HEK293 (cell line): ENCODE data around the gene PILRB.

Experiments used
- CTCF ChIA-PET: fragments of 350-600 bp; formaldehyde crosslinking; extraction: SDS; loops from one replicate; lab custom pipeline; 2021; ENCODE audit warnings: antibody characterized with exemption; lab: Yijun Ruan, JAX
- POLR2A ChIA-PET: fragments of 300-600 bp; formaldehyde crosslinking; extraction: SDS; loops from one replicate; lab custom pipeline; 2020; ENCODE audit warnings: antibody characterized with exemption, inconsistent platforms; lab: Yijun Ruan, JAX
- H3K27ac ChIP-seq: fragments of 200-500 bp; sonication (Bioruptor generic); 2 replicates; pipeline ENCODE4 v1.5.1; 2014; ENCODE audit warnings: low read depth, low read length, control low read depth, inconsistent platforms; ENCODE audit errors: extremely low read depth
- H3K36me3 ChIP-seq, 2 experiments: fragments of 200-500 bp in 1 of 2; sonication (Bioruptor generic) in 1 of 2; 1 replicate in 1 of 2; 2 replicates in 1 of 2; pipeline ENCODE4 v1.5.1; 2014 to 2017; ENCODE audit warnings: inconsistent platforms in 2 of 2, low read length in 2 of 2; ENCODE audit not compliant: control insufficient read depth in 2 of 2, insufficient read depth in 1 of 2
- H3K4me1 ChIP-seq: fragments of 200-500 bp; sonication (Bioruptor generic); 2 replicates; pipeline ENCODE4 v1.5.1; 2014; ENCODE audit warnings: mild to moderate bottlenecking, low read length, inconsistent platforms; ENCODE audit not compliant: control insufficient read depth, insufficient read depth
- H3K4me3 ChIP-seq: 2 replicates; pipeline ENCODE4 v1.5.1; 2011; ENCODE audit warnings: low read depth, mild to moderate bottlenecking, control low read depth, low read length, moderate library complexity
- H3K9me3 ChIP-seq: fragments of 200-500 bp; sonication (Bioruptor generic); 2 replicates; pipeline ENCODE4 v1.5.1; 2014; ENCODE audit warnings: low read depth, low read length, inconsistent platforms; ENCODE audit not compliant: control insufficient read depth, insufficient read depth
- BCL11B ChIP-seq: fragments of 450-650 bp; formaldehyde crosslinking; IDR thresholded peaks from 2 replicates; pipeline ENCODE4 v1.5.1; 2016; ENCODE audit warnings: low read depth, missing biosample characterization, missing genetic modification characterization
- GLIS2 ChIP-seq: fragments of 450-650 bp; formaldehyde crosslinking; IDR thresholded peaks from 2 replicates; pipeline ENCODE4 v1.5.1; 2016; ENCODE audit warnings: missing biosample characterization, missing genetic modification characterization
- HOXD13 ChIP-seq: sonication (generic); formaldehyde crosslinking; IDR thresholded peaks from 2 replicates; pipeline ENCODE4 v1.8.0; 2022; ENCODE audit warnings: missing genetic modification reagents, borderline replicate concordance
- KLF1 ChIP-seq: fragments of 450-650 bp; formaldehyde crosslinking; IDR thresholded peaks from 2 replicates; pipeline ENCODE4 v1.5.1; 2016; ENCODE audit warnings: missing biosample characterization, missing genetic modification characterization
- OVOL3 ChIP-seq: fragments of 450-650 bp; formaldehyde crosslinking; IDR thresholded peaks from 2 replicates; pipeline ENCODE4 v1.5.1; 2016; ENCODE audit warnings: missing biosample characterization, missing genetic modification characterization
- PRDM1 ChIP-seq: fragments of 450-650 bp; formaldehyde crosslinking; IDR thresholded peaks from 2 replicates; pipeline ENCODE4; 2016; ENCODE audit warnings: missing biosample characterization, missing genetic modification characterization
- SP2 ChIP-seq: fragments of 450-650 bp; formaldehyde crosslinking; IDR thresholded peaks from 2 replicates; pipeline ENCODE4 v1.5.1; 2016; ENCODE audit warnings: missing biosample characterization, missing genetic modification characterization
- SP7 ChIP-seq: fragments of 450-650 bp; formaldehyde crosslinking; IDR thresholded peaks from 2 replicates; pipeline ENCODE4 v1.5.1; 2016; ENCODE audit warnings: missing biosample characterization, missing genetic modification characterization
- YY1 ChIP-seq: fragments of 450-650 bp; formaldehyde crosslinking; IDR thresholded peaks from 2 replicates; pipeline ENCODE4 v1.5.1; 2018; ENCODE audit warnings: missing biosample characterization, missing genetic modification characterization
- ZBTB17 ChIP-seq: fragments of 450-650 bp; formaldehyde crosslinking; IDR thresholded peaks from 2 replicates; pipeline ENCODE4 v1.5.1; 2016; ENCODE audit warnings: missing biosample characterization, missing genetic modification characterization
- ZEB2 ChIP-seq: fragments of 450-650 bp; formaldehyde crosslinking; IDR thresholded peaks from 2 replicates; pipeline ENCODE4 v1.5.1; 2016; ENCODE audit warnings: missing biosample characterization, missing genetic modification characterization
- ZNF140 ChIP-seq: fragments of 450-650 bp; formaldehyde crosslinking; IDR thresholded peaks from 2 replicates; pipeline ENCODE4 v1.5.1; 2016; ENCODE audit warnings: missing biosample characterization, missing genetic modification characterization
- ZNF146 ChIP-seq: fragments of 450-650 bp; formaldehyde crosslinking; IDR thresholded peaks from 2 replicates; pipeline ENCODE4 v1.5.1; 2016; ENCODE audit warnings: missing biosample characterization, missing genetic modification characterization
- ZNF16 ChIP-seq: fragments of 450-650 bp; formaldehyde crosslinking; IDR thresholded peaks from 2 replicates; pipeline ENCODE4 v1.5.1; 2016; ENCODE audit warnings: low read depth, missing biosample characterization, missing genetic modification characterization
- ZNF2 ChIP-seq: fragments of 450-650 bp; formaldehyde crosslinking; IDR thresholded peaks from 2 replicates; pipeline ENCODE4 v1.5.1; 2016; ENCODE audit warnings: missing biosample characterization, missing genetic modification characterization
- ZNF266 ChIP-seq: fragments of 450-650 bp; formaldehyde crosslinking; IDR thresholded peaks from 2 replicates; pipeline ENCODE4 v1.5.1; 2016; ENCODE audit warnings: missing biosample characterization, missing genetic modification characterization, low read depth
- ZNF341 ChIP-seq: fragments of 450-650 bp; formaldehyde crosslinking; IDR thresholded peaks from 2 replicates; pipeline ENCODE4; 2016; ENCODE audit warnings: low read depth, missing biosample characterization, missing genetic modification characterization
- ZNF391 ChIP-seq: fragments of 450-650 bp; formaldehyde crosslinking; IDR thresholded peaks from 2 replicates; pipeline ENCODE4 v1.5.1; 2016; ENCODE audit warnings: low read depth, missing biosample characterization, missing genetic modification characterization, borderline replicate concordance
- ZNF48 ChIP-seq: fragments of 450-650 bp; formaldehyde crosslinking; IDR thresholded peaks from 2 replicates; pipeline ENCODE4 v1.5.1; 2016; ENCODE audit warnings: missing biosample characterization, missing genetic modification characterization
- ZNF555 ChIP-seq: fragments of 450-650 bp; formaldehyde crosslinking; conservative IDR thresholded peaks from 2 replicates; pipeline ENCODE4 v1.5.1; 2017; ENCODE audit warnings: missing biosample characterization, mild to moderate bottlenecking, missing genetic modification characterization, inconsistent platforms
- ZNF560 ChIP-seq: fragments of 450-650 bp; formaldehyde crosslinking; IDR thresholded peaks from 2 replicates; pipeline ENCODE4 v1.5.1; 2017; ENCODE audit warnings: missing biosample characterization, missing genetic modification characterization, borderline replicate concordance
- ZNF624 ChIP-seq: fragments of 450-650 bp; formaldehyde crosslinking; IDR thresholded peaks from 2 replicates; pipeline ENCODE4 v1.5.1; 2017; ENCODE audit warnings: missing biosample characterization, missing genetic modification characterization
- ZNF677 ChIP-seq: fragments of 450-650 bp; IDR thresholded peaks from 2 replicates; pipeline ENCODE4 v1.5.0; 2018; ENCODE audit warnings: missing biosample characterization, mild to moderate bottlenecking, missing genetic modification characterization, moderate library complexity
- ZNF837 ChIP-seq: fragments of 450-650 bp; formaldehyde crosslinking; IDR thresholded peaks from 2 replicates; pipeline ENCODE4 v1.5.1; 2016; ENCODE audit warnings: missing biosample characterization, missing genetic modification characterization
- ZSCAN23 ChIP-seq: fragments of 450-650 bp; formaldehyde crosslinking; IDR thresholded peaks from 2 replicates; pipeline ENCODE4 v1.5.1; 2016; ENCODE audit warnings: missing biosample characterization, missing genetic modification characterization
- ZSCAN30 ChIP-seq: fragments of 450-650 bp; IDR thresholded peaks from 2 replicates; pipeline ENCODE4 v1.5.1; 2018; ENCODE audit warnings: missing biosample characterization, mild to moderate bottlenecking, missing genetic modification characterization, moderate library complexity
- TF ChIP-seq, protein P1 (sequence below): fragments of 450-650 bp; formaldehyde crosslinking; optimal IDR thresholded peaks from 2 replicates; pipeline ENCODE3; 2016; ENCODE audit warnings: missing biosample characterization, mild to moderate bottlenecking, missing genetic modification characterization
- TF ChIP-seq, protein P2 (sequence below): fragments of 450-650 bp; formaldehyde crosslinking; IDR thresholded peaks from 2 replicates; pipeline ENCODE4 v1.5.1; 2016; ENCODE audit warnings: missing biosample characterization, missing genetic modification characterization
- TF ChIP-seq, protein P3 (sequence below): fragments of 450-650 bp; formaldehyde crosslinking; IDR thresholded peaks from 2 replicates; pipeline ENCODE4 v1.5.1; 2016; ENCODE audit warnings: missing biosample characterization, missing genetic modification characterization

Gene PILRB

DNA sequence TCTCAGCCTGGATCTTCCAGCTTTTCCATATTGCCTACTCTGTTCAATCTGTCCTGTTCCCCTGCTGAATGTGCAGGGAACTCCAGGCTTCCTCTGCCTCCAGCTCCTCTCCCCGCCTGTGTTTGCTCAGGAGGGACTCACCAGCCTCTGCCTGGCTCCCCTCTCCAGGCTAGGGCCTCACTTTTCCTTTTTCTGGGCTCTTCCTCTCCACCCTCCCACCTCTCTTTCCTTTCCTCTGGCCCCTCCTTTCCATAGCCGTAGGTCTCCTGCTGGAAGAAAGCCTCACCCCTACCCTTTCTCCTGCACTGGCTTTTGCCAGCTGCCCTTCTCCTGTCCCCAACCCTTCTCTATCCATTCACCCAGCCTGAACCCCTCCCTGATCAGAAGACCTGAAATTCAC lies 40.3 kb downstream of the PILRB start:
- no peak; the same call in 1 of the 2 replicates for TF ChIP-seq ZNF266 (tag by site-specific recombination)
- TF ChIP-seq ZBTB17 (tag by site-specific recombination) = peak; percentile 33; the same call in 1 of the 2 replicates
- no peak for TF ChIP-seq SP7
- TF ChIP-seq ZNF341 (tag by site-specific recombination) = peak; percentile 61; the same call in 1 of the 2 replicates
- TF ChIP-seq PRDM1 = peak; percentile 65; the same call in 1 of the 2 replicates
- TF ChIP-seq, all 188 proteins: peak for 3
- POLR2A ChIA-PET = no interaction called here
- Histone ChIP-seq H3K27ac (no peak overlapping the region), H3K36me3 (no peaks in the 10 kb centered on the region), H3K4me3 (no peak overlapping the region), H3K9me3 (no peaks in the 10 kb centered on the region), H3K4me1 (no peaks in the 10 kb centered on the region)
- CTCF ChIA-PET = interaction anchor here (0.9 to 3.7 kb wide), 2 partner anchors 9 to 22 kb away, joined by 3 to 13 read pairs; no protein-coding TSS in a partner anchor

DNA sequence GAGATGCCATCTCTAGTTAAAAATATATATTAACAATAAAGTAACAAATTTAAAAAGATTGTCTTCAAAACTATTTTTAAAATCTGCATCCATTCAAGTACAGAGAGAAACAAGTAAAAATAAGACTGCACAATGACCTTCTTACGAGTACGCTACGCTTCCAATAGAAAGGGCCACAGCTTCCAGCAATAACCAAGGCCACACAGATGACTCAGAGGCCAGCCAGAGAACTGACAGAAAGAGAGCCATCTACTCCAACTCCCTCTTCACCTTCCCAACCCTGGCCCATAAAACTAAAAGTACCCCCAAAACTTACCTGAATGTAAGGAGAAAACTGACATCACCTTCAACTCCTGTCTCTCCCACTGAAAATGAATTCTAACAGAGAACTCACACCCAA lies 42.1 kb downstream of the PILRB start:
- ChIA-PET CTCF (interaction anchor here (0.6 kb wide), 3 partner anchors 131 to 430 kb away, joined by 3 to 4 read pairs (median 3); no protein-coding TSS in a partner anchor), POLR2A (no interaction called here)
- H3K27ac ChIP-seq = no peak overlapping the region
- no peaks in the 10 kb centered on the region for H3K9me3 ChIP-seq
- no peak for TF ChIP-seq ZSCAN23 (tag by site-specific recombination)
- no peak for TF ChIP-seq ZNF555
- no peak for TF ChIP-seq HOXD13
- TF ChIP-seq SP2 = no peak
- no peak for TF ChIP-seq OVOL3 (tag by site-specific recombination)
- TF ChIP-seq ZNF837 (tag by site-specific recombination) = no peak
- TF ChIP-seq ZNF16 (tag by site-specific recombination) = no peak
- no peak for TF ChIP-seq ZNF560 (tag by site-specific recombination)
- TF ChIP-seq KLF1 = no peak
- no peak for TF ChIP-seq ZNF391 (tag by site-specific recombination)
- no peak for TF ChIP-seq ZNF624 (tag by site-specific recombination)
- no peak for TF ChIP-seq ZEB2 (tag by site-specific recombination)
- no peak for TF ChIP-seq YY1 (tag by site-specific recombination)
- TF ChIP-seq, protein P1, sequence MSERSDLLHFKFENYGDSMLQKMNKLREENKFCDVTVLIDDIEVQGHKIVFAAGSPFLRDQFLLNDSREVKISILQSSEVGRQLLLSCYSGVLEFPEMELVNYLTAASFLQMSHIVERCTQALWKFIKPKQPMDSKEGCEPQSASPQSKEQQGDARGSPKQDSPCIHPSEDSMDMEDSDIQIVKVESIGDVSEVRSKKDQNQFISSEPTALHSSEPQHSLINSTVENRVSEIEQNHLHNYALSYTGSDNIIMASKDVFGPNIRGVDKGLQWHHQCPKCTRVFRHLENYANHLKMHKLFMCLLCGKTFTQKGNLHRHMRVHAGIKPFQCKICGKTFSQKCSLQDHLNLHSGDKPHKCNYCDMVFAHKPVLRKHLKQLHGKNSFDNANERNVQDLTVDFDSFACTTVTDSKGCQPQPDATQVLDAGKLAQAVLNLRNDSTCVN = no peak
- TF ChIP-seq ZNF48 (tag by site-specific recombination) = no peak
- no peak for TF ChIP-seq GLIS2 (tag by site-specific recombination)
- TF ChIP-seq BCL11B (tag by site-specific recombination) = no peak
- H3K36me3 ChIP-seq = no peaks in the 10 kb centered on the region
- no peaks in the 10 kb centered on the region for H3K4me1 ChIP-seq
- H3K4me3 ChIP-seq = no peak overlapping the region

DNA sequence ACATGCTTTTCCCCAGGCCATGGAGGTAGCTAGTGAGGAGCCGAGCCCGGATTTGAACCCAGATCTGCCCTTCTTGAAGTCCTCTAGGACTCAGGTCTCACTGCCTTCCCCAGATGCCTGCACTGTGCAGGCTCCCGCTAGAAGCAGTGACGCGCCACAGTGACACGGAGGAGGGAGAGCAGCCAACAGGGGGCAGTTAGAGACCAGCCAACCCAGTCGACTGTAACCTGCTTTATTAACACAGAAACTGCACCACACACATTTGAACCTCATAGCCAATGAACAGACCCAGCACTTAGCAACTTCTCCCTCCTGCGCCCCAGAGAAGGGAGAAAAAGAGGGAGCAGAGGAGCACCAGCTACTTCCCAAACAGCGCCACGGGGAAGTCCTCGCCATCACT lies 42.7 kb downstream of the PILRB start:
- Histone ChIP-seq H3K4me3 (no peak overlapping the region), H3K36me3 (no peaks in the 10 kb centered on the region), H3K4me1 (no peaks in the 10 kb centered on the region), H3K9me3 (no peaks in the 10 kb centered on the region), H3K27ac (no peak overlapping the region)
- ChIA-PET POLR2A (interaction anchor here (2.0 kb wide), 1 partner anchor 28 kb away, joined by 7 read pairs; the partner anchor contains the start of genes MEPCE and ZCWPW1), CTCF (interaction anchor here (0.6 to 1.5 kb wide), 4 partner anchors 49 to 143 kb away, joined by 3 to 5 read pairs (median 3); no protein-coding TSS in a partner anchor)
- no peak for TF ChIP-seq ZNF140 (tag by site-specific recombination)
- TF ChIP-seq, protein P2, sequence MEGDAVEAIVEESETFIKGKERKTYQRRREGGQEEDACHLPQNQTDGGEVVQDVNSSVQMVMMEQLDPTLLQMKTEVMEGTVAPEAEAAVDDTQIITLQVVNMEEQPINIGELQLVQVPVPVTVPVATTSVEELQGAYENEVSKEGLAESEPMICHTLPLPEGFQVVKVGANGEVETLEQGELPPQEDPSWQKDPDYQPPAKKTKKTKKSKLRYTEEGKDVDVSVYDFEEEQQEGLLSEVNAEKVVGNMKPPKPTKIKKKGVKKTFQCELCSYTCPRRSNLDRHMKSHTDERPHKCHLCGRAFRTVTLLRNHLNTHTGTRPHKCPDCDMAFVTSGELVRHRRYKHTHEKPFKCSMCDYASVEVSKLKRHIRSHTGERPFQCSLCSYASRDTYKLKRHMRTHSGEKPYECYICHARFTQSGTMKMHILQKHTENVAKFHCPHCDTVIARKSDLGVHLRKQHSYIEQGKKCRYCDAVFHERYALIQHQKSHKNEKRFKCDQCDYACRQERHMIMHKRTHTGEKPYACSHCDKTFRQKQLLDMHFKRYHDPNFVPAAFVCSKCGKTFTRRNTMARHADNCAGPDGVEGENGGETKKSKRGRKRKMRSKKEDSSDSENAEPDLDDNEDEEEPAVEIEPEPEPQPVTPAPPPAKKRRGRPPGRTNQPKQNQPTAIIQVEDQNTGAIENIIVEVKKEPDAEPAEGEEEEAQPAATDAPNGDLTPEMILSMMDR (tag by site-specific recombination) = 0 out of 2 replicates have a peak, but pooled peaks have one; percentile 9
- no peak for TF ChIP-seq ZNF677
- 0 out of 2 replicates have a peak, but pooled peaks have one; percentile 30 for TF ChIP-seq ZNF2
- TF ChIP-seq ZSCAN30 = peak; percentile 21; the same call in 1 of the 2 replicates
- TF ChIP-seq, protein P3, sequence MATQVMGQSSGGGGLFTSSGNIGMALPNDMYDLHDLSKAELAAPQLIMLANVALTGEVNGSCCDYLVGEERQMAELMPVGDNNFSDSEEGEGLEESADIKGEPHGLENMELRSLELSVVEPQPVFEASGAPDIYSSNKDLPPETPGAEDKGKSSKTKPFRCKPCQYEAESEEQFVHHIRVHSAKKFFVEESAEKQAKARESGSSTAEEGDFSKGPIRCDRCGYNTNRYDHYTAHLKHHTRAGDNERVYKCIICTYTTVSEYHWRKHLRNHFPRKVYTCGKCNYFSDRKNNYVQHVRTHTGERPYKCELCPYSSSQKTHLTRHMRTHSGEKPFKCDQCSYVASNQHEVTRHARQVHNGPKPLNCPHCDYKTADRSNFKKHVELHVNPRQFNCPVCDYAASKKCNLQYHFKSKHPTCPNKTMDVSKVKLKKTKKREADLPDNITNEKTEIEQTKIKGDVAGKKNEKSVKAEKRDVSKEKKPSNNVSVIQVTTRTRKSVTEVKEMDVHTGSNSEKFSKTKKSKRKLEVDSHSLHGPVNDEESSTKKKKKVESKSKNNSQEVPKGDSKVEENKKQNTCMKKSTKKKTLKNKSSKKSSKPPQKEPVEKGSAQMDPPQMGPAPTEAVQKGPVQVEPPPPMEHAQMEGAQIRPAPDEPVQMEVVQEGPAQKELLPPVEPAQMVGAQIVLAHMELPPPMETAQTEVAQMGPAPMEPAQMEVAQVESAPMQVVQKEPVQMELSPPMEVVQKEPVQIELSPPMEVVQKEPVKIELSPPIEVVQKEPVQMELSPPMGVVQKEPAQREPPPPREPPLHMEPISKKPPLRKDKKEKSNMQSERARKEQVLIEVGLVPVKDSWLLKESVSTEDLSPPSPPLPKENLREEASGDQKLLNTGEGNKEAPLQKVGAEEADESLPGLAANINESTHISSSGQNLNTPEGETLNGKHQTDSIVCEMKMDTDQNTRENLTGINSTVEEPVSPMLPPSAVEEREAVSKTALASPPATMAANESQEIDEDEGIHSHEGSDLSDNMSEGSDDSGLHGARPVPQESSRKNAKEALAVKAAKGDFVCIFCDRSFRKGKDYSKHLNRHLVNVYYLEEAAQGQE (tag by site-specific recombination) = no peak
- no peak for TF ChIP-seq ZNF146 (tag by site-specific recombination)
